GM18870 (cell line): ENCODE measurements around the gene EVI5.

Experiments used
- ATAC-seq: cut with Tn5 transposase; IDR thresholded peaks from one replicate; pipeline ENCODE4 v1.9.1; 2021; ENCODE audit warnings: moderate library complexity; ENCODE audit not compliant: unreplicated experiment

Gene EVI5

DNA sequence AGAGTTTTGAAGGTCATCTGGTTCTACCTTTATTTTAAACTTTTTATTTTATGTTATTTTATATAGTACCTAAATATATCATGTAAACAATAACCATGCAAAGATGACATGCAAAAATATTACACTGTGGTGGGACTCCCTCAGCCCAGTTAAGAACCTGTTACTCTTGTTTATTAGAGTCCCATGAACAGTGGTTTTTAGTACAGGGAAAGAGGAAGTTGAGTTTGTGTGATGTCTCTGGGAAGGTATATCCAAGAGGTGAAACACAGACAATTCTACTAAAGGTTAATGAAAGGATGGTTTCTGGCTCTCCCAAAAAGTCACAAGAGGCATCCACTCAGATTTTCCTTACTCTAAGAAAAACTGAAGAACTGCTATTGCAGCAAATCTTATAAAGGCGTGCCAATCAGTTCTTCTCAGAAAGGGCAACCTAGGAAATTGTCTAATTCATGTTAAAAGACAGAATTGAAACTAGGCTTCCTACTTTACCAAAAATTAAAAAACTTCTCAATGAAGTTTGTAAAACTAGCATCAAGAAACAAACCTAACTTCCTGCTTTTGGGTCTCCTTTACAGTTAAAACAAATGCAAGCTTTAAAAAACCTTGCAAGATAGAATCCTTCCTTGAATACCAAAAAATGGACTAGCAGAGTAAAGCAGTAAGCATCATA is 318.1 kb downstream of the EVI5 start:
- no peak for ATAC-seq

DNA sequence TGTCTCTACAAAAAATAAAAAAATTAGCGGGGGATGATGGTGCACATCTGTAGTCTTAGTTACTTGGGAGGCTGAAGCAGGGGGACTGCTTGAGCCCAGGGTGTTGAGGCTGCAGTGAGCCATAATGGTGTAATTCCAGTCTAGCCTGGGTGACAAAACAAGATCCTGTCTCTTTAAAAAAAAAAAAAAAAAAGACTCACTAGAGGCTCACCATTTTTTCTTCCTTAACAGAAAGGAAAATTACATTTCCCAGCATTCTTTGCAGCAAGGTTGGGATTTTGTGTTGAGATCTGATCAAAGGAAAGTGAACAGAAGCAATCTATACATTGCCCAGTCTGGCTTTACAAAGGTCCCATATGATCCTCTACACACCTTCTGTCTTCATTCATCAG is 319.7 kb downstream of the EVI5 start:
- ATAC-seq: no peak

DNA sequence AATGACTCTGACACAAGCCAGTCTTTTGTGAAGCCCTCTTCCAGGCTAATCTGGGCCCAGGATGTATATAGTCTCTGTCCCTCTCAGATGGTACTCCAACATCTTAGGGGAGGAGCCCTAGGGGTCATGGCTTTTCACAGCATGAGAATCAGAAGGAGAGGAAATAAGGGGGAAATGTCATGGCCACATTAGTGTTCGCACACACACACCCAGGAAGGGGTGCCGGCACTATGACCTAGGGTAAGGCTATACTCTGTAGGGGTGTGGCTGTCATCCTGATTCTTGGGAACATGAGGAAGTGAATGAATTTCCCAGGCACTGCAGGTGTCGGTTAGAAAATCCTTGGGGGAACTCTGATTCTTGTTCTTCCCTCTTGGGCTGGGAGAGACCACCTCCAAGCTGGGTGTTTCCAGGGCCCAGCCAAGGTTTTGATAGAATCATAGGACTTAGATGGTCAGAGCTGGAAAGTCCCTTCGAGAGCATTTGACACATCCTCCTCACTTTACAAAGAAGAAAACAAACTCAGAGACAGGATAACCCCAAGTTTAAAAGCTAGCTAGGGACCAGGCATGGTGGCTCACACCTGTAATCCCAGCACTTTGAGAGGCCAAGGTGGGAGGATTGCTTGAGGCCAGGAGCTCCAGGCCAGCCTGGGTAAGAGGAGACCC is 320.2 kb downstream of the EVI5 start:
- ATAC-seq: no peak

DNA sequence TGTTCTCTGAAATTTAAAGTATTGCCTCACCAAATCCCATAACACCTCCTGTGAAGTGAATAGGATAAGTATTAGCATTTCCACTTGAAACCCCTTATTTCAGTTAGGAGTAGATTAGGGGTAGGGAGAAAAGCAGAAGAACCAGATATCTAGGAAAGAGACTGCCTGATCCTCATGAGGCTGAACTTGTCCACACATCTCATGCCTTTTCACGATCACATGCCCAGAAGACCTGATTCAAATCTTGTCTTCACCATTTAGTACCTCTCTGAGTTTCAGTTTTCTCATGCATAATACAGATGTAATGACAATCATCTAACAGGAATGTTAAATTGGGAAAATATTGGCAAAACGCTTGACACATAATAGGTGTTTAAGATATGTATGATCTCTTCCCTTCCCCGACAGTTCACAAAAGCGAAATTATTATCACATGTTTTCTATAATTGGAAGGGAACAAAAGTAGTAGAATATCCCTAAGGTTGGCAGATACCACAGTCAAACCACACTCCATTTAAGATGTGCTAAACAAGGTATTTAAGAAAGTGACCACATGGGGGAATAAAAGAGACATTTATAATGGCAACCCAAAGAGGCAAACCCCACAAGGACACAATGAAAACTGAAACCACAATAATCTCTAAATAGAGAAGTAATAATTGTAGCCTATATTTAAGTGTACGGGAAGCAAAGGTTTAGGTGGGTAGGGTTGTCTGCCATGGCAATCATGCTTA is 323.4 kb downstream of the EVI5 start:
- peak; percentile 69 for ATAC-seq

DNA sequence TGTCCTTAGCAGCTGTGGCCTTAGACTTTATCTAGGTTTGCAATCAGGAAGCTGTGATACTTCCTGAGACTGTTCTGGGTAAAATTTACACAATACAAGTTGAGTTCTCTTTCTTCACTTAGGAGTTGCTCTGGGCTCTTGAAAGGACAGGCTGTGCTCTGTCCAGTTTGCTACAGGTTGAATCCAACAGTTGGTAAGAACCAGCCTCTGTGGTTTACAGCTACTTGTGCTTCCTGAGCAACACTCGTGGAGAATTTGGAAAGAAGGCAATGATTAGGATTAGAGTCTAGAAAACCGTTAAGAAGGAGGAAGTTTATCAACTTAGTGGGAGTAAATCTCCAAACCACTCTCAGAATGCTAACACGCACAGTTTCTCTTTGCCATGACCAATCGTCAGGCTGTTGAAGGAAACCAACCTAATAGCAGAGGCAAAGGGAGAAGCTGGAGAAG is 325.0 kb downstream of the EVI5 start:
- no peak for ATAC-seq
